ENCODE measurements around the gene GRM4.

GRCh38 chr6:33983109-33983716 lies 162.7 kb downstream of the GRM4 start:
- 0 out of 2 replicates have a peak, but pooled peaks have one; percentile 7 for TF ChIP-seq TEAD4 (IDR thresholded peaks at IDR 0.05)
- 0 out of 2 replicates have a peak, but pooled peaks have one; percentile 21 for TF ChIP-seq MAX (IDR thresholded peaks at IDR 0.05)
- TF ChIP-seq CREB1 (IDR thresholded peaks at IDR 0.05; ENCODE audit: low read depth), result no peak
- TF ChIP-seq NFIC (IDR thresholded peaks at IDR 0.05), result no peak
- no peak for TF ChIP-seq FOXM1 (IDR thresholded peaks at IDR 0.05; ENCODE audit: borderline replicate concordance, low read depth)
- peak; percentile 72 for TF ChIP-seq REST (IDR thresholded peaks at IDR 0.05; ENCODE audit: low read depth)
